CD4-positive, alpha-beta T cell treated with Interleukin-15 for 1 hour (primary cell): ENCODE measurements around the gene ABLIM2.

Source experiments
- DNase-seq: peaks from one replicate; pipeline ENCODE4 v3.0.0-alpha.2; 2020

The ABLIM2 gene

DNA sequence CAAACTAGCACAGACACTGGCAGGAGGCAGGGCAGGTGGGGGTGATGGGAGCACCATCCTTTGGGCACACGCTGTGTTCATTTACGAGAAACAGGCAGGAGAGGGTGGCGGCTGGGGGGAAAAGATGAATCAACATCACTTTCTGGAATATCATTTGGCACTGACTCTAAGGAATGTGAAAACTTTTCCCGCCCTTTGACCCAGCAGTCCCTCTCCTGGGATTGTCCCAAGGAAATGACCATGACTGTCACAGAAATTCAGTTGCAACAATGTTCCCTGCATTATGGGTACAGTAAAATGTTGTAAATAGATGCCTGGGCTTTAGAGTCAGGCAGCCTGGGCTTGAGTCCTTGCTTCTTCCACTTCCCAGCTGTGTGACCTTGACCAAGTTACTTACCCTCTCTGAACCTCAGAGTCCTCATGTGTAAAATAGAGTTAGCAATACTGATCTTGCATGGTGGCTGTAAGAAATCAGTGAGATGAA, 58.6 kb downstream of the ABLIM2 start:
- no peak for DNase-seq

DNA sequence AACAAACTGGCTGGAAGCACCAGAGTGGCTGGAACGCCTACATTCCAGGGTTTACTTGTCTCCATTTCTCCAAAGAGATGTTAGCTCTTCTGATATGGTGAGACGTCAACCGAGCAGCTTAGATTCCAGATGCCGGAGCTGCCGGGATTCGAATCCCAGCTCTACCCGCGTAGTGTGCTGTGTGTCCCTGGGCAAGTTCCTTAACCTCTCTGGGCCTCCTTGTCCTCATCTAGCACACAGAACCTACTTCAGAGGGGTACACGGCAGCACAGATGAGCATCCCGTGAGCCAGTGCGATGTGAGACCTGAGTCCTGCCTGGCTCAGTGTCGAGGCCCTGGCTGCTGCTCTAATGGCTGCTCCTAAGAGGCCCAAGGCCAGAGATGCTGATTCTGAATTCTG, 60.1 kb downstream of the ABLIM2 start:
- no peak for DNase-seq

DNA sequence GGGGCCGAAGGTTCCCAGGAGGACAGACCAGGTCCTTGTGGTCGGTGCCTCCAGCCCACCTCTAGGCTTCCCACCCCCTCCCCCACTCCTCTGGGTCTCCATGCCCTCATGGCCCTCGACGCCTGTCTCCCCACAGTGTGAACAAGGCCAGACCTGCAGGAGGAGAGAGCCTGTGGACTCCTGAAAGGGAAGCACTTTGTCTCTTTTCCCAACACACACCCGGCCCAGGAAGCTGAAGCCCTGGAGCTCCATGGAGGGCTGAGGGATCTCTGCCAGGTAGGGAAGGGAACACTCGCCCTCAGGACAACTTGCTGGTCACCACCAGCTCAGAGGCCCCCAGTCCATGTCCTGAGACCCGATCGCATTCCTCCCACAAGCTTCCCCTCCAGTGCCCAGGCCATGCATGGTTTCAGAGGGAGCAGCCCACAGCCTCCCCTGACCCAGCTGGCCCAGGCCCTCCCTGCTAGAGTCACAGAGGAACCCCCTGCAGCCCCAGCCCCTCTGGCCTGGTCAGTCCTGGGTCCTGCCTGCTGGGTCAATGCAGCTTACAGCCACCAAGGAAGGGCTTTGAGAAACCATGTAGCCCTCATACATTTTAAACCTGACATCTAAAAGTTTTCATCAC, 60.8 kb downstream of the ABLIM2 start:
- no peak for DNase-seq

DNA sequence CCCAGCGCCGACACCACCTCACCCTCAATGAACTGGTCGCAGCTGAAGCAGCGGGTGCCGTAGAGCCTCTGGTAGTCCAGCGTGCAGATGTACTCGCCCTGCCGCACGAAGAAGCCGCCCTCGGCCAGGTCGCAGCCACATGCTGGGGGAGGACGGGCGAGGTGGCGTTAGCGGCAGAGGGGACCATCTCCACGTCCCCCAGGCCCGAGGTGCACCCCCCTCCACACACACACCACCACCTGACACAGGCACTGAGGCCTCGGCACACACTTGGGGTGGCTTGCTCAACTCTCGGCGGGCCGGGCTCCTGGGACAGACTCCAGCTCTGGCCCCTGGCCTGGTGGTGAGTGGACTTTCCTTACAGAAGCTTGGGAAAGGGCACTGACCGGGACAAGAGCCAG, 61.5 kb downstream of the ABLIM2 start:
- DNase-seq: no peak

DNA sequence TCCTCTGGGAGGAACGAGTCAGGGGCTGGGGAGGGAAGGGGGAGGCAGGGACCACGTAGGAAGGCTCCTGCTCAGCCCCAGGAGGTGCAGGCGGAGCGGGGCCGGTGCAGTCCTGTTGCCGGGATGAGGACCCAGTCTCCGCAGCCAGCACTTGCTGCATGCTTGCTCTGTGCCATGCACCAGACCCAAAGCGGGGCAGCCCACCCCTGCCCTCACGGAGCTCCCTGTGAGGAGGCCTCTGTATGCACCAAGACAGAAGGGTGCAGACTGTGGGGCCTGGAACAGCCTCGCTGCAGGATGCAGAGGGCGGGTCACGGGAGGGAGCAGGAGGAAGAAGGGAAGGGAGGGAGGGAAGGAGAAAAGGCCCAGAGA, 61.9 kb downstream of the ABLIM2 start:
- DNase-seq: no peak

DNA sequence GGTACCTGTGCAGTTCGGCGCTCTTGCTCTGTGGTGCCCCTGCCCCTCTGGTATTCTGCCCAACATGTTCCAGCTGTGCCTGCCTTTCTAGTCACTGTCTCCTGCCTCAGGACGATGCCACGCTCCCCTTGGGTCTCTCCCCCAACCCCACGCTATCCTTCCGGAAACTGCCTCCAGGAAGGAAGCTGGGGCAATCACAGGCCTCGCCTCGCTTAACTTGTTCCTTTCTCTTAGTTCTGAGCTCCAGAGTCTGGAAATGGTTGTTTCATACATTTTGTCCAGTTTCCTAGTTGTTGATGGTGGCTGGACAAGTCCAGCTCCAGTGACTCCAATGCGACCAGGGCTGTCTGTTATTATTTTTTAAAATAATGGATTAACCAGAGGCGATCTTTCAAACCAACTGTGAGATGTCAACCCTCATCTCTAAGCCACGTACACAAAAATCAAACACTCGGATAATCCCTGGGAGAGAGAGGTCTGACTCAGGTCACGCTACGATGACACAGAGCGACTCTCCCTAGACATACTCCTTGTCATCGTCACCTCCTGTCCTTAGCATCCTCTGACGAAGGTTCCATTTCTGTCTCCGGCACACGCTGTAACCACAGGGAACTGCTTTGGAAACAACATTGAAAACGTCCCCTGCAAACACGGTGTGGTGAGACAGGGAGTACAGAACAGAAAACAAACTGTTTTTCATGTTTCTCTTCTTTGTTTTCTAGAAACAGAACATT, 62.5 kb downstream of the ABLIM2 start:
- DNase-seq: no peak

DNA sequence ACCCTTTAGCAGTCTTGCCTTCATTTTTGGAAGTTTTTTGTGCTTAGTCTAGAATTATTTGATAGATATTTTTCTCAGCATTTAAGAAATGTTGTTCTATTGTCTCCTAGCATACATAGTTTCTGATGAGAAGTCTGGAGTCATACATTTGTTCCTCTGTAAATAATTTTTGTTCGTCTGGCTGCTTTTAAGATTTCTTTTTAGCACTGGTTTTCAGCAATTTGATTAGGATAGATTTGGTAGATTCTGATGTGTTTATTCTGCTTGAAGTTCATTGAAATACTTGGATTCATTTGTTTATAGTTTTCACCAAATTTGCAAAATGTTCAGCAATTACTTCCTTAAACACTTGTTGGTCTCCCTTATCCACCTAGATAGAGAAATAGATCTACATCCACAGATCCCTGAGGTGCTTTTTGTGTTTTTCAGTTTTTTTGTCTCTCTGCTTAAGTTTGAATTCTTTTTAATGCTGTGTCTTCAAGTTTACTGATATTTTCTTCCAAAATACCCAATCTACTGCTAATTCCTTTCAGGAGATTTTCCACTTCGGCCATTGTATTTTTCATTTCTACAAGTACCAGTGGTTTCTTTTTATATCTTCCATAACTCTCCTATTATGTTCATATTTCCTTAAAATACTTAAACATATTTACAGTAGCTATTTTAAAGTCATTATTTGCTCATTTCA, 64.9 kb downstream of the ABLIM2 start:
- no peak for DNase-seq

DNA sequence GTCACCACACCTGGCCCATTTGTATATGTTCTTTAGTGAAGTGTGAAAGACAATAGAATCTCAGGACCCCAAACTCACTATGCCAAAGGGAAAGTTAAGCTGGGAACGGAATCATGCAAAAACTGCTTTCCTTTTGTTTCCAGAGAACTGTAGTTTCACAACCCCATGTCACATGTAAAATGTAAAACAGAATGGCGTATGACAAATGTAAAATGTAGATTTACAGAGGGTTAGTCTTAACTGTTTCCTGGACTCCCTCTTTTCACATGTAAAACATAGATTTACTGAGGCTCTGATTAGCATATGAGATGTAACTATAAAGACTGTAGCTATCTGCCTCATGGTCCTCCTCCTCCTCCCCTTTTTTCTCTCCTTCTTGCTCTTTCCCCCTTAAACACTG, 66.3 kb downstream of the ABLIM2 start:
- no peak for DNase-seq

DNA sequence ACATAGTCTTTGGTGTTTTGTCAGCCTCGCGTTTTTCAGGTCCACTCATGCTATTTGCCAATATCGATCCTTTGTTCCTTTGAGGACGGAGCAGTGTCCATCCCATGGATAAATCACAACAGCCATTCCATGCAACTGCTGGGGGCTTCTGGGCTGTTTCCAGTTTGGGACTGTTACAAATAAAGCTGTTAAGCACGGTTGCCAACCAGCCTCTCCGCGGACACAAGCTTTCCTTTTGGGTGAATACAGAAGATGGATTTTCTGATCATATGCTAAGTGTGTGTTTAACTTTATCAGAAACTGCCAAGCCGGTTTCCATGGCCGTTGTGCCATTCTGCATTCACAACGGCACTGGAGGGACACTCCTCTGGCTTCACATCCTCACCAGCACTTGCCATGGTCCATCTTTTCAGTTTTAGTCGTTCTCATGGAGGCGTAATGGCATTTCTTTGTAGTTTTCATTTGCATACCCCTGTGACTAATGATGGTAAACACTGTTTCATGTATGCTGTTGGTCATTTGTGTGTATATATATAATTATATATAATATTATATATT, 67.8 kb downstream of the ABLIM2 start:
- DNase-seq: no peak

DNA sequence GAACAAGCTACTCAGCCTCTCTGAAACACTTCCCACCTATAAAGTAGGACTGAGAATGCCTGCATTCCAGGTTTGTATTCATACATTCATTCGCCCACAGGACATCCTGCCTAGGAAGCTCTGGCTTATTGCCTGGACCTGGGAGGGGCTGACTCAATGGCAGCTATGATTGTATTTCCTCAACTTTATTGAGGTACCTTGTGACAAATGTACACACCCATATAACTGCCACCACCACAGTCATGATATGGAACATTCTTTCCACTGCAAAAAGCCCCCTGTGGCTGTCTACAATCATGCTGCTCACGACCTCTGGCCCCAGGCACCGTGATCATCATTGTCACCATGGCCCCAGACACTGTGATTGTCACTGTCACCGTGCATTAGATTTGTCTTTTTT, 68.3 kb downstream of the ABLIM2 start:
- DNase-seq: no peak

DNA sequence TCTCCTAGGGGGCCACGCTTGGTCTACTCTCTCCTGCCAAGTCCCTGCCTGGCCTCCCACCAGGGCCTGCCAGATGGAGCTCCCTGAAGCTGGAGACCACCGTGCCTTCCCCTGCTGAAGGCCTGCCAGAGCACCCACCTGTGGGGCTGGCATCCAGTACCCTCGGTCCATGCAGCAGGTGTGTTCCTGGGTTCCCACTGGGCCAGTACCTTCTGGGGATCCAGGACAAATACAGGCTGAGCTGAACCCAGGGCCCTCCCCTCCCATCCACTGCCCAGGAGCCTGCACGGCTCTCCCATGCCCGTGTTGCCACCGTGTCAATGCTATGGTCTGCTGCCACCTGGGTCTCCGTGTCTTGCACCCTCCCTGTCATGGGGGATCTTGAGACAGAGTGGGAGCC, 68.8 kb downstream of the ABLIM2 start:
- DNase-seq: no peak

DNA sequence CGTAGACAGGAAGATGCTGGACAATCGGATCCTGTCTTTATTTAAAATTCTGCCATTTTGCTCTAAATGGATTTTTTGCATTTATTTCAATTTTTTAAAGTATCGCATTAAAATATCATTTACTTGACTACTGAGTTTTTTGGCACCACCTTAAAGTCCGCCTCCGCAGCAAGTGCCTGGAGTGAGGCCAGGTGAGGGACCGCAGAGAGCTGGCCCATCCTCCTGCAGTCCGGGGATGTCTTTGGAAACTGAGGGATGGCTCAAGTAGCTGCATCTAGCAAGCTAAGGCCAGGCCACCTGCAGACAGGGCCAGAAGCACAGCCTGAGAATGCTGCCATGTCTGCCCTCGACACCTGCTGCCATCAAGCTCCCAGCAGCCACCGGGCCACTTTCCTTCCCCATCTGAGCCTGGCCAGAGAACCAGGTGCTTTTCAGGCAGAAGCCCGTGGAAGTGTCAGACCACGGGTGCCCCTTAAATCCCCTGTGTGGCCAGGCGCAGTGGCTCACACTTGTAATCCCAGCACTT, 69.6 kb downstream of the ABLIM2 start:
- DNase-seq: no peak

DNA sequence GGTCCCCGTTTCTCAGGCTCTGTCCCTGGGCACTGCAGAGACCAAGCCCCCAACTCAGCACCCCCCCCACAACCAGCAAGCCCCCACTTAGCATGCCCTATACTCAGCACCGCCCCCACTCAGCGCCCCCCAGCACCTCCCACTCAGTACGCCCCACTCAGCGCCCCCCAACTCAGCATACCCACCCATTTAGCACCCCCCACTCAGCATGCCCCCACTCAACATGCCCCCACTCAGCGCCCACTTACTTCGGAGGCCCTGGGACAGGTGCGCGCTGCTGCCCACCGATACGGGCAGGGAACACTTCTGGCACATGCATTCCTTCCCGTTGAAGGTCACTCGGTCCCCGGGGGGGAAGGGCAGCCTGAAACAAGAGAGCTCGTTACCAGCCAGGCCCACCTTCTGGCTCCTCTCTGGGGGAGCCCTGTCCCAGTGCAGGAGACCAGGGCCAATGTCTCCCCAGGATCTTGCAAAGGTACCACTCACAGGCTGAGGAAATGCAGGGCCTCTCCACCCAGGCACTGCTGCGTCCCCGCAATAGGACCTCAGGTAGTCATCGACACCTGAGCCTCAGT, 70.6 kb downstream of the ABLIM2 start:
- no peak for DNase-seq

DNA sequence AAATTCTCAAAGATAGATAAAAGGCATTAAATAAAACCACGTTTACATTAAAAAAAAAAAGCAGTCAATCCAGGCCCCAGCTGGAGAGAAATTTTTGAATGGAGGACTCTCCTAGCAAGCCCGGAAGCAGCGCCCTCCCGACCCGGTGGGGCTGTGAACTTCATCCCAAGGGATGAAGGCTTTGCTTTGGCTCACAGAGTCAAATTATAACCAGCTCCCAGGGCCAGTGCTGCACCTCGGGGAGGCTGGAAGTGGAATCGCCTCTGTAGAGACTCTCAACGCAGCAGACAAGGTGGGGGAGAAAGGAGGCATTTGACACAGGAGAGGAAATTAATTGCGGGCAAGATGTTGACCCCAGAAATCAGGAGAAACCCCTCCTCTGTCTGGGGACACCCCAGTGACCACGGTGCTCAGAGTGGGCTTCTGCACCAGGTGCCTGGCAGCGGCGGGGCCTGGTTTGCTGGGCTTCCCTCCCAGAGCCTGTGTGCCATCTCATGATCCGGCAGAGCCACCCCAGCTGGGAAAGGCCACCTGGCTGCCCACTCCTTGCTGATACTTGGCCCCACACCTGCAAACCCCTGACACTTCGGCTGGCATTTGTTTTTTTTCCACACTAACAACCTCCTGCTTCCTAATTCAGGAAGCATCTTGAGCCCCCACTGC, 71.7 kb downstream of the ABLIM2 start:
- no peak for DNase-seq

DNA sequence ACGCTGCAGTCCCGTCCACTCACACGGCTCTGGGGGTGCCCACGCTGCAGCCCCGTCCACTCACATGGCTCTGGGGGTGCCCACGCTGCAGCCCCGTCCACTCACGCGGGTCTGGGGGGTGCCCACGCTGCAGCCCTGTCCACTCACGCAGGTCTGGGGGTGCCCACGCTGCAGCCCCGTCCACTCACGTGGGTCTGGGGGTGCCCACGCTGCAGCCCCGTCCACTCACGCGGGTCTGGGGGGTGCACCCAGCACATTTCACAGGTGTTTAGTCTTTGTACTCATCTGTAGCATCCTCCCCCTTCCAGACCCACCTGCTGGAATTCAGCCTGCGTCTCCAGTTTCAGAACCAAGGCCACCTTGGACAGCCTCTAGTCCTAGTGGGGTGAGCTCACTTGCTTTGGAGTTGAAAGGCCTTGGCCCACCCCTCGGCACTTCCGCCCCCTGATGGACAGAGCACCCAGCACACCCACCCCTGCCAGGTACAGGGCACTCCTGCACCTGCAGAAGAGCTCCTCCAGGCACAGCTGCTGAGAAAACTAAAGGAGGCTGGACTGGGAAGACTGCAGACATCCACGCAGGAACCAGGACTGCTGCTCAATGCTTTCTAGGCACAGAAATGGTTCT, 73.0 kb downstream of the ABLIM2 start:
- DNase-seq: no peak

DNA sequence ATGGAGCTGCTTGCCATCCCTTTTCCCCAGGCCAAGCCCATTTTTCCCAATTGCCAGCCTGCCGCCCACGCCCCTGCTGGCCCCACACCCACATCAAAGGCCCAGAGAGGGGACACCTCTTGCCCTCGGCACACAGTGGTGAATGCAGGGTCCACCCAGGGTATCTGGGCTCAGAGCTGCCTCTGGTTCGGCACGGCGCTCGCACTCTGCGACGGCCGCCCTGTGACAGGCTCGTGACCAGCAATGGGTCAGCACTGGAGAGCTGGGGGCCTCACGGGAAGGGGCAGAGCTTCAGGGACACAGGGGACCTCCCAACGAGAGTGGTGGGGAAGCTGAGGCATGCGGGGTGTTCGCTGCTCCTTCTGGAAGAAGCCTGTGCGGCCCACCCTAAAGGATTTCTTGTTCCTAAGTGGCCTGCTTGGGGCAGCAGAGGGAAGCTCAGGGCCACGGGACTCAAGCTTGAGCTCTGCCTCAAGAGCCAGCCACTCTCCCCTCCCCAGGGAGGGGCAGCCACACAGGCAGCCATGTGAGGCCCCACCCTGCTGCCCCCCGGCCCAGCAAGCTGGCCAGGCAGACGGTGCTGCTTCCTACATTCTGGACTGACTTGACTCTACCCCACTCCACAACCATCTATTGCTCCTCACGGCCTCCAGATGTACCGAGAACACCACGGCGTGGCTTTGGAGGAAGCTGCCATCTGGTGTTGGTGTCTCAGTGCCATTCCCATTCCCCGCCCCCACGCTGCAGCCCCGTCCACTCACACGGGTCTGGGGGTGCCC, 73.7 kb downstream of the ABLIM2 start:
- DNase-seq: no peak

DNA sequence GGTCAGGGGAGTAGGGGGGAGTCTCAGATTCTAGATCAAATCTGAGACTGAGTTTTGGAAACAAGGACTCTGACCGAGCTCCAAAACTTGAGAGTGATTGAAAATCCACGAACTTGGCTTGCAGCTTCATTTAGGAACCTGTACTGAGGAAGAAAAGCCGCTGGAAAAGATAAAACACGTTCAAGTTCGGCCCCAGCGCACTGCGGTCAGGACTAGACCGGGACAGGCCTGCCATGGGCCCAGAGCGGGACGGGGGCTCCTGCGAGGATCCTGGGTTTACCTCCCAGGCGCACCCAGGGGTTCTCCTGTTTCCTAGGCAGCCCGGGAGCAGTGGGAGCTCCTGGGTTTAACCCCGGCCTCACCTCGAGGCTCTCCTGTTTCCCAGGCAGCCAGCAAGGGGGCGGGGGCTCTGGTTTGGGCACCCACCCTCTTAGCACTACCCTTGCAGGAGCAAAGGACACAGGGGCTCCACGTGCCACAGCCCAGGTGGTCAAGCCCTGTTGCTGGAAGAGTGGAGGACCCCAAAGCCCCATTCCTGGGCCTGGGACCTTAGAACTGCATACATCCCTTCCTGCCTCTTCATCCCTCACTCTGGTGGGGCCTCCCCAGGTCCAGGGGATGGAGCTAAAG, 74.5 kb downstream of the ABLIM2 start:
- no peak for DNase-seq

DNA sequence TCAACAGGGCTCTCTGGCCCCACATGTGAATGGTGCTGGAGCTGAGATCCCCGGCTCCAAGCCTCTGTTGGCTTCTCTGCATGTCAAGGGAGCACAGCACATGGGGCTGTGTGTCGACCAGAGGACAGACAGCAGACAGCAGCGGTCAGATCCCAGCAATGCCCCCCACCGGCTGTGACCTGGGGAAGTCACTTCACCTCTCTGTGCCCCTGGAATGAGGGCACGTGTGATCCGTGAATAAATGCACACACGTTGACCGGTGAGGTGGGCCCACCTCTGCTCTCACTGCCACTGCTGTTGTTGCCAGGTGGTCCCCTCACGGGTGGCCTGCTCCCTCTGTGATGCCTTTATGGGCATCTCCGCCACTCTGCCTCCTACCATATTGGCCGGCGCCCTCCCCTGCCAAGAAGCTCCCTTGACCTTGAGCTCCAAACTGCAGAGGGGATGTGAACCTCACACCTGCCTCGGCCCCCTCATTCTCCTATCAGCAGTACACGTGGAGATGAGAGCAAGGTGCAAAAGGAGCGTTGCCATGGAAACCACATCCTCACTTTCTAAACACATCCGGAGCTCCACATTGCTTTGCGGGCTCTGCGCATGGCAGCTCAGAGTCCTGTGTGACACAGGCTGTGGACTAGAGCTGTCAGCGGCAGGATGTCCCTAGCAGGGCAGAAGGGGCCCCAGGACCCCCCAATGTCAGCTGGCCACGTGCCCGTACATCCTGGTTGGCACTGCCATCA, 75.4 kb downstream of the ABLIM2 start:
- DNase-seq: no peak

DNA sequence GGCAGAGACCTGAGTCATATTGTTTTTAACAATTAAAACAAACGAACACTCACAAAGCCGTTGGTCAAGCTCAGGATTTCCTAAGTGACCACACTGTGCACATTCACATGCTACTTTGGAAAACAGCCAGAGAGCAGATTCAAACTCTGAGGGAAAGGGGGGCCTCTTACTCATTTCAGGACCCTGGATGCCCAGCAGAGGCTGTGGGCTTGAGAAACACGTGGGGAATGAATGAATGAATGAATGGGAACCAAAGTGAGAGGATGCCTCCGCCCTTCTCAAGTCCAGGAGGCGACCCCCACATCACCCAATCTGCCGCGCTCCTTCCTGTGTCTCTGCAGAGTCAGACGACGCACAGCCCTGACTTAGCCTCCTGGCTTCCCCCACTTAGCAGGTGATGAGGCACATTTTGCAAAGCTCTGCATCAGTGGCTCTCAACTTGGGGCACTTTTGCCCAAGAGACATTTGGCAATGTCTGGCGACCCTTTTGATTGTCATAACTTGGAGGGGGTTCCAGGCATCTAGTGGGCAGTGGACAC, 76.0 kb downstream of the ABLIM2 start:
- no peak for DNase-seq
